ENCODE measurements around the gene IP6K1. TPM values are rescaled to one million over a fixed set of nuclear protein-coding genes. Genes with fewer than 3 reads are reported as not detected.

Gene IP6K1
- total RNA-seq, 8 experiments from 2014 or later = 25.2 to 43.5 (median 29.7) TPM

- 18 to 32% methylated on average over 5 of the region's 6 CpGs; no CpG with 5 or more reads in 8 of the 10 experiments for WGBS, 10 experiments
- peak in 1 of 8 experiments; percentile 0 for ATAC-seq (replicated peaks in 6 of 8)
- Histone ChIP-seq H3K4me1 (replicated peaks in 1 of 2) (peaks cover 15 to 18% of the 10 kb centered on the region in 2 donors), H3K27ac (peak overlapping the region in 1 of 2 donors; percentile 72), H3K4me3 (peak overlapping the region; percentile 80 to 98 (median 93))
- in situ Hi-C loops (cut with MboI; ENCODE audit: low pct_unique_long_range_greater_than_20kb in 2 of 9, low sequenced_read_pairs in 9 of 9, unreplicated experiment in 9 of 9) = no loop called here
Measured at GRCh38 chr3:49724586-49724985, 61.8 kb downstream of the IP6K1 start.

DNA sequence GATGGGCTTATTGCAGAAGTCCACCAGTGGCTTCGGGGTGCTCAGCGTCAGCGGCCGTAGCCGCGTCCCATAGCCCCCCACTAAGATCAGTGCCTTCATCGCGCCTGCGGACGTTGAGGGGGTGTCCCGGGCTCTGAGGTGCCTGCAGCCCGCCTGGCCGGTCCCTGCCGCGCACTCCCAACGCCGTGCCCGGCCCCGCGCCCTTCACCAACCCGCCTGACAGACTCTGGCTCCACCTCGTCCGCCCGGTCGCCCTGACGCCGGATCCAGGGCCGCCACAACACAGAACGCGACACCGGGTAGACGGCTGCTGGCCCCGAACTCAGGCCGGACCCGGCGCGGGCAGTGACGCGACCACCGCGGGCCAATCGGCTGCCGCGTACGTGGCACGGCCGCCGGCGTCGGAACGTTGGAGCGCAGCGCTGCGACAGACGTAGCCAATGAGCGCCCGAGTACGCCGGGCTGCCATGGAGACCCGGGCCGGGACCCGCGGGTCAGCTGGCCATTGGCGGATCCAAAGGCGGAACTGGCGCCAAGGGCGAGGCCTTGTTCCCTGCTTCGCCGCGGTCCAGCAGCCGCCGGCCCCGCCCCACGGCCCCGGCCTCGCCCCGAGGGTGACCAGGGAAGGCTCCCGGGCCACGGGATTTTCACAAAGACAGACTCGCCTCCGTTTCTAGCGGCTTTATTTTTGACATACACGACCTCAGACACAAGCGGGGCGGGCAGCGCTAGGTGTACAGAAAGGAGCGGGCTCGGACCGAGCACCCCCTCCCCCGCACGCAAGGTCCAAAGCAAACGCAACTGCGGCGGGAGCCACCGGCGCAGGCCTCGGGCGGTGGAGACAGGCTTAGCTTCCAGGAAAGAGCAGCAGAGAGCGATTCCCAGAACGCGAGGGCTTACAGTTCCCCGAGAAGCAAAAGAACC lies 62.5 kb downstream of the IP6K1 start, which contains the start of gene GMPPB:
Gene GMPPB (minus strand): TSS at position 324 of the 924 bp plus-strand sequence. CDS start 225 bp downstream, at position 99.
- ATAC-seq (replicated peaks in 6 of 8) = peak; percentile 74 to 85 (median 82)
- 0 to 2% (median 0%) methylated on average over 1 to 27 of the region's 102 CpGs; no CpG with 5 or more reads in 1 of the 10 experiments for WGBS, 10 experiments
- H3K4me1 ChIP-seq (replicated peaks in 1 of 2) = peaks cover 15 to 20% of the 10 kb centered on the region in 2 donors
- in situ Hi-C loops (cut with MboI; ENCODE audit: low pct_unique_long_range_greater_than_20kb in 2 of 9, low sequenced_read_pairs in 9 of 9, unreplicated experiment in 9 of 9) = no loop called here
- peak within 1 kb of the TSS; percentile 93 to 96 for H3K27ac ChIP-seq
- H3K4me3 ChIP-seq = peak within 1 kb of the TSS; percentile 80 to 98 (median 93)

DNA sequence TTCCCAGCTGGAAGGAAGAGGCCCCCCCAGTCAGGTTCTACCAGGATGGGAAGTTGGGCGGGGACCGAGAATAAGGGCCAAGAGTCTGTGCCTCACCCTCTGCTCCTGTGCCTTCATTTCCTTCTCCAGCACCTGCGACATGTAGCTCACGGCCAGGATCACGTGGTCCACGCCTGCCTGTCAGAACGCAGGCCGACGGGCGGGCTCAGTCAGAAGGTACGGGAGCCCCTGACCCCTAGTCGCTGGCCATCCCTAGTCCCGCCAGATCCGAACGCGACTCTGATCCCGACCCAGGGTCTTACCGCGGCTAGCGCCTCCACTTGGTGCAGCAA lies 63.1 kb downstream of the IP6K1 start:
- H3K4me1 ChIP-seq (replicated peaks in 1 of 2) = peaks cover 20 to 25% of the 10 kb centered on the region in 2 donors
- H3K4me3 ChIP-seq = peak overlapping the region; percentile 80 to 98 (median 93)
- peak; percentile 4 to 33 (median 14) for ATAC-seq (replicated peaks in 6 of 8)
- 0 to 2% (median 0%) methylated on average over 1 to 9 of the region's 20 CpGs; no CpG with 5 or more reads in 5 of the 10 experiments for WGBS, 10 experiments
- peak overlapping the region; percentile 93 to 96 for H3K27ac ChIP-seq
- in situ Hi-C loops (cut with MboI; ENCODE audit: low pct_unique_long_range_greater_than_20kb in 2 of 9, low sequenced_read_pairs in 9 of 9, unreplicated experiment in 9 of 9) = no loop called here

- ATAC-seq (replicated peaks in 6 of 8) = no peak
- Histone ChIP-seq H3K4me1 (replicated peaks in 1 of 2) (peaks cover 20 to 25% of the 10 kb centered on the region in 2 donors), H3K27ac (peak overlapping the region; percentile 93 to 96), H3K4me3 (peak overlapping the region; percentile 80 to 98 (median 93))
- WGBS, 10 experiments = 0 to 80% (median 47%) methylated on average over 1 to 5 of the region's 8 CpGs; no CpG with 5 or more reads in 4 of the 10 experiments
- in situ Hi-C loops (cut with MboI; ENCODE audit: low pct_unique_long_range_greater_than_20kb in 2 of 9, low sequenced_read_pairs in 9 of 9, unreplicated experiment in 9 of 9) = no loop called here
Measured at GRCh38 chr3:49722896-49723295, 63.4 kb downstream of the IP6K1 start.

- in situ Hi-C loops (cut with MboI; ENCODE audit: low pct_unique_long_range_greater_than_20kb in 2 of 9, low sequenced_read_pairs in 9 of 9, unreplicated experiment in 9 of 9) = no loop called here
- H3K27ac ChIP-seq = no peak overlapping the region
- 73 to 100% (median 88%) methylated on average over 3 to 11 of the region's 26 CpGs; no CpG with 5 or more reads in 4 of the 10 experiments for WGBS, 10 experiments
- H3K4me3 ChIP-seq = peak overlapping the region in 2 of 5 donors; percentile 97 to 98
- H3K4me1 ChIP-seq (replicated peaks in 1 of 2) = peaks cover 20 to 25% of the 10 kb centered on the region in 2 donors
- ATAC-seq (replicated peaks in 6 of 8) = no peak
Measured at GRCh38 chr3:49721896-49722781, 64.2 kb downstream of the IP6K1 start.

- no peak overlapping the region for H3K4me3 ChIP-seq
- no peak overlapping the region for H3K27ac ChIP-seq
- H3K4me1 ChIP-seq (replicated peaks in 1 of 2) = peaks cover 20 to 25% of the 10 kb centered on the region in 2 donors
- WGBS, 10 experiments = 32 to 96% (median 77%) methylated on average over 2 to 5 of the region's 9 CpGs; no CpG with 5 or more reads in 6 of the 10 experiments
- in situ Hi-C loops (cut with MboI; ENCODE audit: low pct_unique_long_range_greater_than_20kb in 2 of 9, low sequenced_read_pairs in 9 of 9, unreplicated experiment in 9 of 9) = no loop called here
- ATAC-seq (replicated peaks in 6 of 8) = no peak
Measured at GRCh38 chr3:49721596-49721895, 64.8 kb downstream of the IP6K1 start.

GRCh38 chr3:49720855-49721595 lies 65.3 kb downstream of the IP6K1 start:
- Histone ChIP-seq H3K4me3 (no peak overlapping the region), H3K27ac (no peak overlapping the region), H3K4me1 (replicated peaks in 1 of 2) (peaks cover 20 to 25% of the 10 kb centered on the region in 2 donors)
- ATAC-seq (replicated peaks in 6 of 8) = no peak
- in situ Hi-C loops (cut with MboI; ENCODE audit: low pct_unique_long_range_greater_than_20kb in 2 of 9, low sequenced_read_pairs in 9 of 9, unreplicated experiment in 9 of 9) = no loop called here
- 92 to 100% (median 100%) methylated on average over 1 to 2 of the region's 4 CpGs; no CpG with 5 or more reads in 7 of the 10 experiments for WGBS, 10 experiments

- Histone ChIP-seq H3K4me3 (peak within 1 kb of the TSS; percentile 40 to 72 (median 51)), H3K4me1 (replicated peaks in 1 of 2) (peaks cover 15 to 20% of the 10 kb centered on the region in 2 donors), H3K27ac (peak within 1 kb of the TSS; percentile 46 to 54)
- in situ Hi-C loops (cut with MboI; ENCODE audit: low pct_unique_long_range_greater_than_20kb in 2 of 9, low sequenced_read_pairs in 9 of 9, unreplicated experiment in 9 of 9) = no loop called here
- ATAC-seq (replicated peaks in 6 of 8) = peak; percentile 50 to 69 (median 64)
- 0 to 18% (median 0%) methylated on average over 3 to 10 of the region's 50 CpGs; no CpG with 5 or more reads in 3 of the 10 experiments for WGBS, 10 experiments
Measured at GRCh38 chr3:49719214-49719884, 67.0 kb downstream of the IP6K1 start, which contains the start of gene AMIGO3. Gene AMIGO3 (minus strand): TSS chr3:49719684. CDS start chr3:49719465, 219 bp downstream.

- in situ Hi-C loops (cut with MboI; ENCODE audit: low pct_unique_long_range_greater_than_20kb in 2 of 9, low sequenced_read_pairs in 9 of 9, unreplicated experiment in 9 of 9) = no loop called here
- ATAC-seq (replicated peaks in 6 of 8) = no peak
- peak overlapping the region; percentile 46 to 54 for H3K27ac ChIP-seq
Measured at GRCh38 chr3:49718858-49719213, 67.5 kb downstream of the IP6K1 start.

DNA sequence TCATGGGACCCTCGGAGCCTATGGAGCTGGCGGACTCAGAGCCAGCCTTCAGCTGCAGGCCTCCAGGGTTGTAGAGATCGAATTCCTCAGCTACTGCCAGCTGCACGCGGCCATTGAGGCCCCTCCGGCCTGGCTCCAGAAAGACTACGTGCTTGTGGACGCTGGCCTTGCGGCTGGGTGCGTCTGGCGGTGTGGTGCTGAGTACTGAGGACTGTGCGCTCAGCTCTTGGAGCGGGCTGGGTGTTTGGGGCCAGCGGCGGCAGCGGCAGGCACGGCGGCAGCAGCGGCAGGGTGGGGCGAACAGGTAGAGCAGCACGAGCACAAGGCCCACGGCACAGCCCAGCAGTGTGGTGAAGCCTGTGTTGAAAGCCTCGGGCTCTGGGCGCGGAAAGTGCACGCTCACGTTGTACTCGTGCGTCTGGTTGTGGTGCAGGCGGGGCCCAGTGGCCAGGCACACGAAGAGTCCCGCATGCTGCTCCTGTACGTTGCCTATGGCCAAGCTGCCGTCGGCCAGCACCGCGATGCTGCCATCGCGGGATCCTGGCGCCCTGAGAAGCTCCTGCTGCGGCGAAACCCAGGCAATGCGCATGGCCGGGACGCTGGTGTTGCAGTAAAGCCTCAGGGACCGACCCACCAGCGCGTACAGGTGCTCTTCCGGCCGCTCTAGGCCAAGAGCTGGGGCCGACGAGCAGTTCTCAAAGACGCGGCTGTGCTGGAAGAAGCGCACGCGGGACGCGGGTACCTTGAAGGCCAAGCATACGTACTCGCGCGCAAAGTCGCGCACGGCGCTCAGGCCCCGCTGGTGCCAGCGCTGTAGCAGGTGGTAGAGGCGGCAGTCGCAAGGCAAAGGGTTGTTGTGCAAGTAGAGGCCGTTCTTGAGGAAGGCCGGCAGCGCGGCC lies 68.1 kb downstream of the IP6K1 start:
- no peak for ATAC-seq (replicated peaks in 6 of 8)
- Histone ChIP-seq H3K4me1 (replicated peaks in 1 of 2) (peaks cover 15 to 18% of the 10 kb centered on the region in 2 donors), H3K27ac (no peak overlapping the region), H3K4me3 (no peak overlapping the region)
- 80 to 100% (median 95%) methylated on average over 1 to 34 of the region's 75 CpGs; no CpG with 5 or more reads in 4 of the 10 experiments for WGBS, 10 experiments
- in situ Hi-C loops (cut with MboI; ENCODE audit: low pct_unique_long_range_greater_than_20kb in 2 of 9, low sequenced_read_pairs in 9 of 9, unreplicated experiment in 9 of 9) = no loop called here

More at GRCh38 chr3:49718858-49719213, 67.5 kb downstream of the IP6K1 start:
- Histone ChIP-seq H3K4me3 (peak overlapping the region; percentile 40 to 72 (median 51)), H3K4me1 (replicated peaks in 1 of 2) (peaks cover 15 to 18% of the 10 kb centered on the region in 2 donors)
- 17 to 100% (median 33%) methylated on average over 1 to 20 of the region's 33 CpGs; no CpG with 5 or more reads in 4 of the 10 experiments for WGBS, 10 experiments

Measured in motor neuron (in vitro differentiated cells).